CD4-positive, alpha-beta T cell treated with Interleukin-2 at 100 ng/mL for 4 hours (primary cell): Measurements from ENCODE around the gene RHOF.
"Not testable (repeated sequence)": the region's sequence is repeated elsewhere in the genome, so short reads cannot be mapped to it uniquely, and the experiment has no call there.

Experiments
- DNase-seq: peaks from one replicate; pipeline ENCODE4 v3.0.0-alpha.2; 2020; ENCODE audit warnings: low spot score

RHOF gene

GRCh38 chr12:121792607-121793439 lies 665 bp downstream of the RHOF start:
- DNase-seq, result peak; percentile 53

- DNase-seq, result peak; percentile 54
Observed at GRCh38 chr12:121791671-121792551, 1.6 kb downstream of the RHOF start.

- not testable (repeated sequence) for DNase-seq
Observed at GRCh38 chr12:121790785-121791184, 2.7 kb downstream of the RHOF start.

GRCh38 chr12:121789800-121790728 lies 3.4 kb downstream of the RHOF start:
- DNase-seq, result peak; percentile 94

GRCh38 chr12:121789233-121789781 lies 4.2 kb downstream of the RHOF start:
- no peak for DNase-seq

- DNase-seq, result no peak
Observed at GRCh38 chr12:121788176-121788818, 5.2 kb downstream of the RHOF start.

- DNase-seq, result peak; percentile 62
Observed at GRCh38 chr12:121787063-121788025, 6.1 kb downstream of the RHOF start.

- DNase-seq, result no peak
Observed at GRCh38 chr12:121786440-121786825, 7.1 kb downstream of the RHOF start.

- DNase-seq, result no peak
Observed at GRCh38 chr12:121784460-121784859, 9.0 kb downstream of the RHOF start.

- DNase-seq, result no peak
Observed at GRCh38 chr12:121783766-121784165, 9.7 kb downstream of the RHOF start.

GRCh38 chr12:121781998-121782979 lies 11.2 kb downstream of the RHOF start:
- peak; percentile 60 for DNase-seq

- DNase-seq, result no peak
Observed at GRCh38 chr12:121781484-121781997, 11.9 kb downstream of the RHOF start.

- no peak for DNase-seq
Observed at GRCh38 chr12:121780429-121780828, 13.1 kb downstream of the RHOF start.

- no peak for DNase-seq
Observed at GRCh38 chr12:121779422-121779895, 14.0 kb downstream of the RHOF start.

- no peak for DNase-seq
Observed at GRCh38 chr12:121778567-121779421, 14.7 kb downstream of the RHOF start.

GRCh38 chr12:121776190-121777098 lies 17.0 kb downstream of the RHOF start:
- DNase-seq, result peak; percentile 89
